GM12878 (cell line): ENCODE results near the gene SNX4.

Source experiments
- CHD1 ChIP-seq: IDR thresholded peaks from 2 replicates; pipeline ENCODE4 v1.6.1; 2012; ENCODE audit warnings: low read depth, low read length, improper control_type of control experiment
- CHD2 ChIP-seq: IDR thresholded peaks from 2 replicates; pipeline ENCODE4 v1.6.1; 2011; ENCODE audit warnings: low read depth, low read length, improper control_type of control experiment, borderline replicate concordance
- CTCF ChIP-seq, 3 experiments: IDR thresholded peaks in 2 of 3; conservative IDR thresholded peaks in 1 of 3; 2 replicates each; pipeline ENCODE4 v1.5.1; 2011; ENCODE audit warnings: low read depth in 3 of 3, low read length in 3 of 3, mild to moderate bottlenecking in 3 of 3, control low read depth in 2 of 3, moderate library complexity in 2 of 3, inconsistent platforms in 1 of 3, mixed read lengths in 1 of 3; ENCODE audit not compliant: control insufficient read depth in 2 of 3, insufficient read depth in 1 of 3; ENCODE audit errors: extremely low read depth in 1 of 3
- CUX1 ChIP-seq: IDR thresholded peaks from 2 replicates; pipeline ENCODE4 v1.6.1; 2012; ENCODE audit warnings: improper control_type of control experiment, low read depth, low read length; ENCODE audit not compliant: insufficient replicate concordance
- HDAC6 ChIP-seq: fragments of 200-600 bp; sonication (generic); IDR thresholded peaks from one replicate; pipeline ENCODE4 v1.8.0; 2017; ENCODE audit warnings: antibody characterized with exemption; ENCODE audit not compliant: unreplicated experiment
- NR2F1 ChIP-seq: fragments of 450-650 bp; conservative IDR thresholded peaks from 2 replicates; pipeline ENCODE4 v1.6.1; 2017; ENCODE audit warnings: mild to moderate bottlenecking
- POLR2A ChIP-seq: IDR thresholded peaks from 2 replicates; pipeline ENCODE4 v1.6.1; 2011; ENCODE audit warnings: low read depth, mild to moderate bottlenecking, low read length
- POLR2AphosphoS5 ChIP-seq: IDR thresholded peaks from 2 replicates; pipeline ENCODE4 v1.6.1; 2011; ENCODE audit warnings: mild to moderate bottlenecking, low read length, inconsistent platforms
- SPI1 ChIP-seq: IDR thresholded peaks from 2 replicates; pipeline ENCODE4 v1.6.1; 2011; ENCODE audit warnings: low read depth, mild to moderate bottlenecking, low read length, moderate library complexity, borderline replicate concordance; ENCODE audit not compliant: insufficient read depth
- STAT1 ChIP-seq: fragments of 450-650 bp; conservative IDR thresholded peaks from 2 replicates; pipeline ENCODE4 v1.6.1; 2014; ENCODE audit warnings: antibody characterized with exemption, mild to moderate bottlenecking
- TAF1 ChIP-seq: IDR thresholded peaks from 2 replicates; pipeline ENCODE4 v1.6.1; 2011; ENCODE audit warnings: mild to moderate bottlenecking, low read depth, low read length, borderline replicate concordance
- TBL1XR1 ChIP-seq: IDR thresholded peaks from 2 replicates; pipeline ENCODE4 v1.6.1; 2012; ENCODE audit warnings: low read depth, low read length, improper control_type of control experiment
- ZNF24 ChIP-seq: fragments of 450-650 bp; IDR thresholded peaks from 2 replicates; pipeline ENCODE4 v1.6.1; 2017; ENCODE audit warnings: antibody characterized with exemption, mild to moderate bottlenecking
- ZNF274 ChIP-seq: IDR thresholded peaks from one replicate; pipeline ENCODE4 v1.8.0; 2011; ENCODE audit not compliant: insufficient read length, insufficient read depth

- TF ChIP-seq POLR2A = no peak
- no peak for TF ChIP-seq SPI1
- no peak for TF ChIP-seq CTCF (IDR thresholded peaks at IDR 0.05 in 2 of 3, conservative IDR thresholded peaks at IDR 0.05 in 1 of 3; ENCODE audit: control insufficient read depth in 2 of 3, extremely low read depth in 1 of 3, insufficient read depth in 1 of 3, low read depth in 3 of 3, low read length in 3 of 3)
- no peak for TF ChIP-seq TAF1
- TF ChIP-seq POLR2AphosphoS5 = no peak
- TF ChIP-seq ZNF24 = no peak
- TF ChIP-seq STAT1 = no peak
- no peak for TF ChIP-seq ZNF274
- no peak for TF ChIP-seq CUX1
- no peak for TF ChIP-seq TBL1XR1
- no peak for TF ChIP-seq NR2F1
- no peak for TF ChIP-seq CHD1
- TF ChIP-seq HDAC6 = no peak
- TF ChIP-seq CHD2 = no peak
These were observed 23.3 kb downstream of the SNX4 start for GRCh38 chr3:125496701-125497100.
